HG03064 (cell line): ENCODE measurements around the gene TUBB4B.
A peak's percentile ranks its signal among the peaks of the same experiment; 100 is the strongest.
"Not testable (repeated sequence)": the region's sequence is repeated elsewhere in the genome, so short reads cannot be mapped to it uniquely, and the experiment has no call there.

Experiments
- ATAC-seq: cut with Tn5 transposase; IDR thresholded peaks from one replicate; pipeline ENCODE4 v1.9.1; 2021; ENCODE audit warnings: low read depth; ENCODE audit not compliant: unreplicated experiment

TUBB4B gene

DNA sequence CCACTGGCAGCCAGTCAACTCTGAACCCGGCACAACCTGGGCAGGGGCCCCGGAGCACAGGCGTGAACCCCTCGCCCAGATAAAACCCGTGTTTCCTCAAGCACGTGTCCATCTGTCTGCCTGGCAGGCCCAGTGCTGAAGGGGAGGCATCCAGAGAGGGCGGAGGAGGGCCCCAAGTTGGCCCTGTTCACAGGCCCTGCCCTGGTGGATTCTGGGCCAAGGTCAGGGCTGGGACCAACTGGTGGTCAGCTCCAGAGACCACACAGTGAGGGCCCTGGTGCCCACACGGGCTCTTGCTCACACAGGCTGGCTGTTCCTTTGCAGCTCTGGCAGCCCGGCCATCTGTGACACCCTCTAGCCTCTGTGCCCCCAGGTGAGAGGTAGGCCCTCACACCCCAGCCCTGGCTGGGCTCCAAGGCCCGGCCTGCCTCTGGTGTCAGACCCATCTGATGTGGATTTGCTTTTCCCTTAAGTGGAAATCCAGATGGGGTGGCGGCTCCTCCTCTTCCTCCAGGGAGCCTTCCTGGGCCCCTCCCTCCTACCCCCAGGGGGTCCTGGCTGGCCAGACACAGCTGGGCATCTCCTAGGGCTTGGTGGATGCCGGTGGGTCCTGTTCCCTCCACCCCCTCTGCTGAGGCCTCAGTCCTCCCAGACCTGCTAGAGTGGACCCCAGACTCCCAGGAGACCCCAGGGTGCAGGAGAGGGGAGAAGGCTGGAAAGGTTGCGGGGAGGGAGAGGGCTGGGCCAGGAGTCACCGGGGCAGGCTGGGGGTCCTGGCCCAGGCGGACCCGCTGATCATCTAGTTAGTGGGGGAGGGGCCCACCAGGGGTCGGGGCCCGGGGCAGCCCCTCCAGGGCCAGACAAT lies 9.5 kb downstream of the TUBB4B start:
- no peak for ATAC-seq

GRCh38 chr9:137251194-137251461 lies 10.0 kb downstream of the TUBB4B start, which contains the start of gene STPG3:
TSS of gene STPG3 (plus strand) at chr9:137251286. CDS start at chr9:137251287, 1 bp downstream.
- no peak for ATAC-seq

GRCh38 chr9:137251490-137252268 lies 10.6 kb downstream of the TUBB4B start:
- ATAC-seq: no peak

DNA sequence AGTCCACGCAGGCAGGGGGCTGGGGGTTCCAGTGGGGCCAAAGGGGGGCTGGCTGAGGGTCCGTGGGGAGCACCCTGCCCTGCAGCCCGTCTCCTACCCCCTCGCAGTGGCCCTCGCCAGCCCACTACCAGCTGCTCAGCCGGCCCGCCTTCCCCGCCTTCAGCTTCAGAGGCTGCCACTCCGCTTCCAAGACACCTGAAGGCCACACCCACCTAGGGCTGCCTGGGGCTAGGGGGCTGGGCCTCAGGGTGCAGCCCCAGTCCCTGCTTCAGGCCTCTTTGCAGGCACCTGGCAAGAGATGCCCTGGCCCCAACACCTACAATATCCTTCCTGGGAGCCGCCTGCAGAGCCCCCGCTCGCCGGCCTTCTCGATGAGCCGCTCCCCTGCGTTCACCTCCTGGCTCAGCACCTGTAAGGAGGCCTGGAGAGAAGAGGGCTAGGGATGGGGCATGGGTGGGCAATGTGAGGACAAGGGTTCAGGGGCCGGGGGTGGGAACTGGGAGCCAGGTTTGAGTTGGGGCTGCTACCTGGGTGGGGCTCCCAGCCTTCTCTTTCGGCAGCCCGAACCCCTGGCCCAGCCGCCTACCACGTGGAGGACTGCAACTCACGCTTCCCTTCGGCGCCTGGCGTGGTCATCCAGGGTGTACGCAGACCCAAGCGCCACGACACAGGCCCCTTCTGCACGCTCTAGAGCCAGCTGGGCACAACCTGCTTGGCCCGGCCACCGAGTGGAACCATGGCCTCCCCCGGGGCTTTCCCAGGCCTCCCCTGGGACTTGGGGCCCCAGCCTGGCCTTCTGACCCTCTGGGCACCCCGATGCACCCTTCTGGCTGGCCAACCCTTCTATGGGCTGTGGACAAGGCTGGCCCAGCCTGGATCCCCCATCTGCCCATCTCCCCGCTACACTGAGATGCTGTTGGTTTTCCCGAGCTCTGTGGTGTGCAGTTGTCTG lies 11.7 kb downstream of the TUBB4B start:
- ATAC-seq: no peak

- ATAC-seq: no peak
Measured at GRCh38 chr9:137253717-137254623, 12.9 kb downstream of the TUBB4B start.

DNA sequence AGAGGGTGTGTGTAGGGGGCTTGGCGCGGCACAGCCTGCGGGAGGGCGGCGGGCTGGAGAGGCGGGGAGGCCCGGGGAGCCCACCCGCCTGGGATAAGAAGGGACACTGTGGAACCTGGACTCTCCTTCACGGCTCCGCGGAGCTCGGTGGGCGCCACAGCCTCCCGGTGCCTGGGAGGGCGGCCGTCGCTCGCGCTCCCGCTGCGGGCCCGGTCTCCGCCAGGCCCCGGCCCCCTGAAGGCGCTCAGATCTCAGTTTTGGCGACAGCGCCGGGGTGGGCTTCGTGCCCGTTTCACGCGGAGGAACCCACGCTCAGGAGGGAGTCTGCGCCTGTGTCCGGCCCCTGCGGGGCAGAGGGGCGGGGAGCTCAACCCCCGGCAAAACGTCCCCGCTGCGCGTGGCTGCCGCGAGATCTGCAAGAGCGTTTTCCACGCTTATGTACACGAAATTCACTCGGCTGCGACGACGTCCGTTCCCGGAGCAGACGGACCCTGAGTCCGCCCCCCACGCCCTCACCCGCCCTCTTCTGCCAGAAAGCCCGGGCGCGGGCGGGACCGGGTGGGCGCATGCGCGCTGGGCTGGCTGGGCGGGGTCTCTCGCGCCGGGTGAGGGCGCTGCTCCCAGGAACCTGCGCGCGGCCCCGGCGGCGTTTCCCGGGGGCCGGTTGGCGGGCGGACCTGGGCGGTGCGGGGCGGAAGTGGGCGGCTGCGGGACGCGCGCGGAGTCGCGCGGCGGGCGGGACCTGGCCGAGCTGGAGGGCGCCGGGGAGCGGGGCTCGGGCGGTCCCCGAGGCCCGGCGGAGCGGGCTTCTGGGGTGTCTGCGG lies 13.7 kb downstream of the TUBB4B start, which contains the start of gene NELFB:
NELFB (plus strand) TSS at position 704 of the 824 bp plus-strand sequence.
- ATAC-seq: peak; percentile 68

- ATAC-seq: peak; percentile 13
Measured at GRCh38 chr9:137255448-137256114, 14.5 kb downstream of the TUBB4B start.

DNA sequence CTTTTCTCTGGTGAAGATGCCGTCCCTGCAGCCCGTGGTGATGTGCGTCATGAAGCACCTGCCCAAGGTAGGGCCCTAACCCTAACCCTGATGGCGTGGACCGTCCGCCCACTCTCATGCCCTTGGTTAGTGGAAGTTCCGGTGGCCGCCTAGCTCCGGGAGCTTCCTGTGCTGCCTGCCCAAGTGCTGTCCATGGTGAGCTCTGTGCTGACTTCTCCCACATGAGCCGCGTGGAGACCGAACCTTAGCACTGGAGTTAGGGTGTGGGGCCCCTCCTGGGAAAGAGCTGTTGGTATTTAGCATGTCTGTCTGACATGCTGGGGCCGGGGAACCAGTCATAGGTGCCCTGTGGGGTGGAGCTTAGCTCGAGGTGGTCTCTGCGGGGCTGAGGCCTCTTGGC lies 15.3 kb downstream of the TUBB4B start:
- no peak for ATAC-seq

DNA sequence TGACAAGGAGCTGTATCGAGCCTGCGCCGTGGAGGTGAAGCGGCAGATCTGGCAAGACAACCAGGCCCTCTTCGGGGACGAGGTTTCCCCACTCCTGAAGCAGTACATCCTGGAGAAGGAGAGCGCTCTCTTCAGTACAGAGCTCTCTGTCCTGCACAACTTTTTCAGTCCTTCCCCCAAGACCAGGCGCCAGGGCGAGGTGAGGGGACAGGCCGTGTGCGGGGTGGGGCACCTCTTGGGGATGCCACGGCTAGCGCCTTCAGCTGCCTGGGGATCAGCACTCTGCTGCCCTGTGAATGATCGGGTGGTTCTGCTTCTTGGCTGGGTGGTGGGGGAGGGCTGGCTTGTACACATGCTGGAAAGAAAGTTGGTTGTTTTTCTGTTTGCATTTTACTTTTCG lies 15.8 kb downstream of the TUBB4B start:
- ATAC-seq: no peak

DNA sequence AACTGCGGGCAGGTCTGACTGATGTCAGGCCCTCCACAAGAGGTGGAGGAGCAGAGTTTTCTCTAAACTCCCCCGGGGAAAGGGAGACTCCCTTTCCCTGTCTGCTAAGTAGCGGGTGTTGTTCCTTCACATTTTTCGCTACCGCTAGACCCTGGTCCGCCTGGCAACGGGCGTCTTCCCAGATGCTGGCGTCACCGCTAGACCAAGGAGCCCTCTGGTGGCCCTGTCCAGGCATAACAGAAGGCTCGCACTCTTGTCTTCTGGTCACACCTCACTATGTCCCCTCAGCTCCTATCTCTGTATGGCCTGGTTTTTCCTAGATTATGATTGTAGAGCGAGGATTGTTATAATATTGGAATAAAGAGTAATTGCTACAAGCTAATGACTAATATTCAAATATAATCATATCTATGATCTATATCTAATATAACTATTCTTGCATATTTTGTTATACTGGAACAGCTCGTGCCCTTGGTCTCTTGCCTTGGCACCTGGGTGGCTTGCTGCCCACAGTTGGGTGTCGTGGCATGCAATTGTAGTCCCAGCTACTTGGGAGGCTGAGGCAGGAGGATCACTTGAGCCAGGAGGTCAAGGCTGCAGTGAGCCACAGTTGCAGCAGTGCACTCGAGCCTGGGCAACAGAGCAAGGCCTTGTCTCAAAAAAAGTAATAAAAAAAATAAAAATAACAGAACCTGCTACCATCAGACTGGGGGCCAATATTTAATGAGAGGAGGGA lies 21.3 kb downstream of the TUBB4B start:
- not testable (repeated sequence) for ATAC-seq

- ATAC-seq: no peak
Measured at GRCh38 chr9:137262909-137263285, 21.8 kb downstream of the TUBB4B start.

DNA sequence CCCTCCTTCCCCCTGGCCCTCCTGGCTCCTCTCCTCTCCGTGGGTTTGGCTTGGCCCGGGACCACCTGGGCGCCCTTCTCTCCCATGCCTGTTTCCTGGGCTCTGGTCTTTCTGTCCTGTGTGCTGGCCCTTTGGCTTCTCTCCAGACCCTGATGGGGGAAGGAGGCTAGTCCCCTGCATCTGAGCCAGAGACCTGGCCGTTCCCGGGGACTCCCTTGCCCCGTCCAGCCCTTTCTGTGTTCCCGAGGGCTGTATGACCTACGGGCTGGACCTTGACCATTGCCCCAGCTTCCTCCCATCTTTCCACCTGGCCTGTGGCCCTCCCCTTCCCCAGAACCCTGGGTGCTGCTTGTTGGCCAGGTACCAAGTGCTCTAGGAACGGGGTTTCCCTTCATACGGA lies 22.4 kb downstream of the TUBB4B start:
- no peak for ATAC-seq

DNA sequence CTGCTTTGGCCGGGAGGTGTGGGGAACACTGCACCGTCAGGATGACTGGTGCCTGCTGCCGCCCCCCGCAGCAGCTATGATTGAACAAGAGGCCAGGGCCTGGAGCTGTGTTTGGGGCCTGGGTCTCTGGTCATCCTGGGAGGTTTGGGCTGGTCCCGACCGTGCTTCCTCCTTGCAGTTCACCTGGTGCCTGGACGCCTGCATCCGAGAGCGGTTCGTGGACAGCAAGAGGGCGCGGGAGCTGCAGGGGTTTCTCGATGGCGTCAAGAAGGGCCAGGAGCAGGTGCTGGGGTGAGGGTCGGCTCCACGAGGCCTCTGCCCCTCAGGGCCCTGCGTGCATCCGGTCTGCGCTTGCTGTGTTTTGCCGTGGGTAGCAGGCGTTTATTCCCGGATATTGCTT lies 23.0 kb downstream of the TUBB4B start:
- ATAC-seq: no peak

DNA sequence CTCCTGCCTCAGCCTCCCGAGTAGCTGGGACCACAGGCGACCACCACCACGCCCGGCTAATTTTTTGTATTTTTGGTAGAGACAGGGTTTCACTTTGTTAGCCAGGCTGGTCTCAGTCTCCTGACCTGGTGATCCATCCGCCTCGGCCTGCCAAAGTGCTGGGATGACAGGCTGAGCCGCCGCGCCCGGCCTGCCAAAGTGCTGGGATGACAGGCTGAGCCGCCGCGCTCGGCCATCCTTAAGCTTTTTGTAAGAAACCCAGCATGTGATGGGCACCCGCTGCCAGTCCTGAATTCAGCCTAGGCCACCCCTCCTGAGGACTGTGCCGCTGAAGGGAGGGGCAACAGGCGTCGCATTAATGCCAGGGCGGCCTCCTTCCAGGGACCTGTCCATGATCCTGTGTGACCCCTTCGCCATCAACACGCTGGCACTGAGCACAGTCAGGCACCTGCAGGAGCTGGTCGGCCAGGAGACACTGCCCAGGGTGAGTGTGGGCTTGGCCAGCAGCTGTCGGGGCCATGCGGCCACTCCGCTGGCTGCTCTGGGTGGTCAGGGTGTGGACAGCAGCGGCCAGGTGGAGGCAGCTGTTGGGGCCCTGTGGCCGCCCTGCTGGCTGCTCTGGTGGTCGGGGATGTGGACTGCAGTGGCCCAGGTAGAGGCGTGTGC lies 24.5 kb downstream of the TUBB4B start:
- ATAC-seq: no peak

DNA sequence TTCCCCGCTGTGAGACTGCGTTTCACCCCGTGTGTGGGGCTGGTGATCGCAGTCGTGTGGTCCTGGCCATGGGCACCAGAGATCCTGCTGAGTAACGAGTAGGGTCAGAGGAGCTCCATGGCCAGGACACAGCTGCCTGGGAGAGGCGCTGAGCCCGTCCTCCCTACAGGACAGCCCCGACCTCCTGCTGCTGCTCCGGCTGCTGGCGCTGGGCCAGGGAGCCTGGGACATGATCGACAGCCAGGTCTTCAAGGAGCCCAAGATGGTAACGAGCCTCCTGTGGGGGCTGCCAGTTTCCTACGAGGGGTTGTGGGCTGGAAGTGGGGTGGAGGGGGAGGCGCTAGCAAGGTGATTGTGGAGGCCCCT lies 25.1 kb downstream of the TUBB4B start:
- ATAC-seq: no peak

GRCh38 chr9:137266585-137267453 lies 25.7 kb downstream of the TUBB4B start:
- no peak for ATAC-seq
